Midbrain (tissue), 1 donor: ENCODE results near the gene CHCHD3.

Experiments
- DNase-seq: peaks from one replicate; lab custom pipeline; 2025; lab: John Stamatoyannopoulos, UW

Gene CHCHD3

DNA sequence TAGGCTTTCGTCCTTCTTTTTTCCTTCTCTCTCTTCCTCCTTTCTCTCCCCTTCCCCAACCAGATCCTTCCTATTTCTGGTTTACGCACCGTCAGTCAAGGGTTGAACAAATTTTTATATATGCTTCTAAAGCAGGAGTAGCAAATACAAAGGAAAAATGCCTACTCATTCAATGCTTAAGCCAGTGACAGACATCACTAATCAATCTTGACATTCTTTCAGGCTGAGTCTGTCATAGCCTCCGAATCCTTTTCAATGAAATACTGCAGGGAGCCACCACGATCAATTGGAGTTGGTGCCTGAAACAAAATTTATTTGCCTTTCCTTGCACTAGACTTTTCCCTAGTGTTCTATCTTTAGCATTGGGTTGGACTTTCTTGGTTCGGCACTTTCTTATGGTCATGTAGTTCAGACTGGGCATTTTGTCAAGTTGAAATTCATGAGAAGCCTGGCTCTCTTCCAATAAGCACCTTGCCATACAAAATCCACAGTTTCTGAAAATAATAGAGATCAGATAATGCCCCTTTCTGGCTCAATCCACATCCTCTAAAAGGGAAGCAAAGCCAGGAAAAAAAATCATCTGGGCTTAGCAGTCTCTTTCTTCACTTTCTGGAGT is 266.1 kb downstream of the CHCHD3 start:
- no peak for DNase-seq

DNA sequence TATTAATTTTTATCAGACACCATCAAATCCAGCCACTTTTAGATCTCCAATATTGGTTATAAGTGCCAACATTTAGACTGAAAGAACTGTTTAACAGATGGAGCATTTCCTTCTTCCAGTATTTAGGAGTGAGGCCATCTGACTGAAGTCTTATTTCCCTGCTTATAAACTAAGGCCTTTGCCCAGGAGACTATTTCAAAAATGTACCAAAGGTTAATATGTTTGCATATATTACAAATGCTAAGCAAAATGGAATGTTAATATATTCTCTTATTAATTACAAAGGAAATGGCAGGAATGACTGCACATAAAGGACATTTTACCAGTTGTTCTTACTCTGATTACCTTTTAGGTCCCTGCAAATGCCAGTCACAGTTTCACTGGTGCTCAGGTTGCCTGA is 266.8 kb downstream of the CHCHD3 start:
- no peak for DNase-seq

DNA sequence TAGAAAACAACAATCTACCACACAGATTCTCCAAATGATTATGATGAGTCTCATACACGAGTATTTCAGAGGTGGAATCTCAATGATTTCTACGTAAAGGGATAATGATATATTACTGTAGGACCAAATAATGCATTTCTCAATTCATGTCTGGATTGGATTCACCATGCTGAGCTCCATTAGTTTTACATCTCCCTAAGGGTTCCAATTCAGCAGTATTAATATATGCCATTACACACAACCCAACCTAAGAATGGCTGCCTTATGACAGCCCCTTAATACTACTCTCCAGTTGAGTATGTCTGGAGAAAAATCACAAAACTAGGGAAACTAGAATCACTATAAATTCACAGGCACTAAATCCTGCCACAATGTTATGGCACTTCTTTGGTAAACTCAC is 271.3 kb downstream of the CHCHD3 start:
- no peak for DNase-seq

DNA sequence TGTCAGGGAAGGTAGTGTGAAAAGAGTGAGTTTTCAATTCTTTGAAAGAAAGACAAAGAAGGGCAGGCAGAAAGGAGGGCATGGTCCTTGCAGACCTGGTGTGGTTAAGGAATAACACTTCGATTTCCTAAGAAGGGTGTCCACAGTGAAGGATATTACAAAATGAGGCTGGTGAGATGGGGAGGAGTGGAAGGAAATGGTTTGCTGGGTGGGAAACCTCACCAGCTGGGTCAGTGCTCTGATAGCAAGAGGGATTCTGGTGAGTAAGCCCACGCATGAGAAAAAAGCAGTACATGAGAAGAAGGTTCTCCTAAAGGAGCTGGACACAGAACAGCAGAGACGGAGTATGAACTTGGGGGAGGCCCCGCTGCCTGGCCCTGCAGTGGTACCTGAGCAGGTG is 275.1 kb downstream of the CHCHD3 start:
- DNase-seq: no peak

DNA sequence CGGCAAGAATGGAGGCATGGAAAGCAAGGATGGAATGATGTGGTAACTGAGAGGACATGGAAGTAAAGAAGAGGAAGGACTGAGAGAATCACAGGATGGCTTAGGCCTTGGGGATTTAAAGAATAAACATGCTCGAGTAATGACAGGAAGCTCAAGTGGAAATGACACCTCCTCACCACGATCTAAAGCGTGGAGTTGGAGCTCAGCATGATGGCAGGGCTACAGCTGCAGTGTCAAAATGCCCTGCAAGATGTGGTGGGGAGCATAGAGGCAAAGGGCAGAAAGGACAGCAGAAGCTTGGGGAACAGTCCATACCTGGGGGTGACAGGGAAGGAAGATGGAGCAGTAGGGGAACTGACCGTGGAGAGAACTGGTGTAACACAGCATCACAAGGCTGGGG is 276.1 kb downstream of the CHCHD3 start:
- no peak for DNase-seq

DNA sequence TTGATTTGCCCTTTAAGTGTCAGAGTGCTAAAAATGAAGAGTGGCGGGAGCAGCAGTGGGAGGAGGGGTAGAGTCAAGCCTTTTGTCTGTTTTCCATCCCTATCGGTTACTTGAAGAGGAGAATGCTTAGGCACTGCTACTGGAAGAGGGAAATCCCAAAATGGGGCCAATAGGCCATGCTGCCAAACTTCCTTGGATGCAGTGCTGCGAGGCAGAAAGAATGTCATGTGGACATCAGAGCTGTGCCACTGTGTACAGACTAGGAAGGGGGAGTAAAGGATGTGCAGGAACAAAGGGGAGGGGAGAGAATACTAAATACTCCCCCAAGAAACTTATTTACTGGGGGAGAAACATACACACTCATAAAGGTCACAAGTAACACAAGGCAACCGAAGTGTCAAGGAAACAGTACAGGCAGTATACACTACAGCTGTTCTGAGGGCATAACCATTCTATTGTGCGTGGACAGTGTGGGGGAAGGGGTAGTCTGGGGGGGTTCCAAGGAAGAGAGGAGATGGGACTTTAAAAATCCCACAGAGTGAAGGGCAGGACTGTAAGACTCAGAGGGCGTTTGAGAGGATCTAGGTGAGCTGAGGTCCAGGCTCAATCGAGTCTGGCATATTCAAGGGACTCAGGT is 276.9 kb downstream of the CHCHD3 start:
- no peak for DNase-seq

DNA sequence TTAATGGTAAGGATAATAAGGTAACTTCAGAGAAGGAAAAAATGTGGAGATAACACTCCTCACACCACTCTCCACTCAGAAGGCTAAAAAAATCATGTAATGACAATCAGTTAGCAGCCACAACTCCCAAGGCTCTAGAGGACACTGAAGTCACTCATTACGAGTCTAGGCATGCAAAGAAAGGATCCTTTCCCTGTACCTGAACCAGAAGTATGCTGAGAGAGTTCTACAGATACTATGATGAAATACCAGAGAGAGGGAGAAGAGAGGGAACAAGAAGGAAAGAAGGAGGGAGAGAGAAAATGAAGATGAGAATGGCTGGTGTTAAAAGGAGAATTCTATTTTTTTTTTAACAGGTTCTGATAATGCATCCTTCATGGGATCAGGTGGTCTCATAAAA is 281.4 kb downstream of the CHCHD3 start:
- no peak for DNase-seq

DNA sequence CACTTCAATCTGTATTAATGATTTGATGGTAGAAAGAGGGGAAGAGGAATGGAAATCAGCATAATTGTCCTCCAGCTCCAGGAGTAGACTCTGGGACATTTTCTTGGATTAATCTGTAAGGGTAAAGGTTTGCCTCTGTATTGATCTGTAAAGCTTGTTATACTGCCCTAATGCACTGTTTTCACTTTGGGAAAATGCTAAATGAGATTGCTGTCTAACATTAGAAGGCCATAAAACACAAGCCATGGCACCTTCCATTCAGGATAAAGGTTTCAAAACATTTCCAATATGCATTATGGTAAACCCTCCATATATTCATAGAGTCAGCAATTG is 282.8 kb downstream of the CHCHD3 start:
- no peak for DNase-seq

DNA sequence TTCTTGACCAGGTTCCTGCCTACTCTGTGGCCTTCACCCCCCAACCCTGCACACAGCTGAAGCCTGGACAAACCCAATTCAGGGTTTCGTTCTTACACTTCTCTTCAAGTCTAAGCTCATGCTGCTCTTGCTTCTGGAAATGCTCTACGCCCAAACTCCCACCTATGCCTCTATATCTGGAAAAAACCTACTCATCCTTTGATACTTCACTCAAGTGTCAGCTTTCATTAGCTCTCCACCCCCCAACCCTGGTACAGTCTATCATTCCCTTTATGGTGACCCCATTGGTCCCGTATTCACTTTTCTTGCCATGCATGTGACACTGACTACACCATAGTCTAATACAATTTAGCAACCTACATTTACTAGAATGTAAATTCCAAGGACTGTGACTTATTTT is 284.7 kb downstream of the CHCHD3 start:
- DNase-seq: no peak

DNA sequence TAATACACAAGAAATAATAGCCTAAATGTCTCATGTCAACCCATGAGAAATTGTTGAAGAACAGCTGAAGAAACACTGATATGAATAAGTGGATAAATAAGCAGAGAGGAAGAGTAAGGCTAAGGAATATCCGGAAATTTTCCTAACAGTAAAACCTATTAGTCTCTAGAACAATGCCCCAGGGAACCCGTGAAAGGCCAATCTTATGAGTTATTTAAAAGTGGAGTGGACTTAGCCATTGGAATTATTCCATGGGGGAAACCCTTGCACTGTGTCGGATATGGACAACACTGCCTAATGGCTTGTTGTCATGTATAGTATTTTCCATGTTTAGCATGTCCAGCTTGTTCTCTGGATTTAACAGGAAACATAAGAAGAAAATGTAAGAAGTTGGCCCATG is 288.4 kb downstream of the CHCHD3 start:
- DNase-seq: no peak

DNA sequence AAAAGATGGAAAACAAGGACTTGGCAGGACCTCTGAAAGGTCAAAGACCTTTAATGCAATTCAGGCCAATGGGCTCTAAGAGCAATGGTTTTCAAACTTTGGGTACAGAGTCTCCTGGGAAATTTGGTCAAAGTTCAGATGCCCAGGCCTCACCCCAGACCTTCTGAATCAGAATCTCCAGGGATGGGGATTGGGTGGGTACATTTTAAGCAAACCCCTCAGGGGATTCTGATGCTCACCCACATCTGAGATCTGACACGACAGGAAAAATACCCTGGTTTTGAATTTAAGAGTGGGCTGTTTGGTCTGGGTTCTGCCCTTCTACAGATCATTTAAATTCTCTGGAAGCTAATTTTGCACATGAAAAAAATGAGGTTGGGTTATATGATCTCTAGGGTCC is 290.9 kb downstream of the CHCHD3 start:
- DNase-seq: no peak

DNA sequence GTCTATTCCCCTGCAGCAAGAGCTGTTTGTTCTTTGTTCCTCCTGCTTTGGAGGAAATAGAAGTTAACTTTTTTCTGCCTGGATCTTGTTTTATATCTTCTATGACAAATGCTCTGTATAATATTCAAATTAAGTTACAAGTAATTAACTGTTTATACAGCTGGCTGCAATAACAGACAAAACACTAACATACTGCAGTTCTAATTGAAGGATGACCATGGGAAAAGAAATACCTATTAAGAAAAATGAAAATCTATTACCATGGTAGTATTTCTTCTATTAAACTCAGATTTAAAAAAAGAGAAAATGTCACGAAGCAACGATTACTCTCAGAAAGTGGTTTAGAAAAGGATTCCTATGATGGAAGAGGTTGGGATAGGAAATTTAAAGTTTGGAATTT is 291.8 kb downstream of the CHCHD3 start:
- no peak for DNase-seq

DNA sequence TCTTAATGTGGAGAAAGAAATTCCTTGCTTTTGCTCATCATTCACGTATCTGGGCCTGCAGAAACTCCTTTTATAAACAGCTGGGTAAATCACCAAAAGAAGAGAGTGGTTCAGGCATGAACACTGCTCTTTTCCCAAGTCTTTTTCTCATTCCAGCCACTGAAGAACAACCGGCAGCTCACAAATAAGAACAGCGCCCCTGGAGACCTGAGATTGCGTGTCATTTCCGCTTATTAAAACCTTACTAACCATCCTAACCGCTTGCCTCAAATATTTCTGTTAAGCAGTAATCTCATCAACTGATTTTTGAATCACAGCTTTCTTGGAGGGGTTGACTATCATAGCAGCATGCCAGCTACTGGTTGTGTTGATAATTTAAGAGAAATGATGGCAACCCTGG is 292.6 kb downstream of the CHCHD3 start:
- no peak for DNase-seq

DNA sequence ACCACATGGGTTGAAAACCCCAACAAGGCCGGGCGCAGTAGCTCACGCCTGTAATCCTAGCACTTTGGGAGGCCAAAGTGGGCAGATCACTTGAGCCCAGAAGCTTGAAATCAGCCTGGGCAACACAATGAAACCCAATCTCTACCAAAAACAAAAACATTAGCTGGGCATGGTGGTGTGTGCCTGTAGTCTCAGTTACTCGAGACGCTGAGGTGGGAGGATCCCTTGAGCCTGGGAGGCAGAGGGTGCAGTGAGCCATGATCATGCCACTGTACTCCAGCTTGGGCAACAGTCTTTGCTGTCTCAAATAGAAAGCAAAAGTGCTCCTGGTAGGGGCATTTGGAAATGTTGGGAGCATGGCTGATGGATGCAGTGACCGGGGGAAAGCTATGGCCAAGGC is 296.0 kb downstream of the CHCHD3 start:
- no peak for DNase-seq

DNA sequence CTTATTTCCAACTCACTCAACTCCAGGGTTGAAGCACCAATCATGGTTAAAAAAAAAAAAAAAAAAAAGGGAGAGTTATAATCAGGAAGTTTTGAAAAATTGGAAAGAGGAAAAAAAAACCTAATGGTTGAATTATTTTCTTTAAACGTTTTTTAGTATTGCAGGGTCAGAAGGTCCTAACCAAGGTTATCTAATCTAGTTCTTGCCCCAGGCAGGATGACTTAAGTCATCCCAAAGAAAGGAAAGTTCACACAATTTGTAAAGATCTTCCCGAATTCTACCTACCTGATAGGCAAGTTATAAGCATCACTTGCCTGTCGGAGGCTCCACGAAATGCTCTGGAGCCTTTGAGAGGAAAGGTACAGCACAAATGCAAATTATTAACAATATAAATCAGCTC is 297.5 kb downstream of the CHCHD3 start:
- no peak for DNase-seq

DNA sequence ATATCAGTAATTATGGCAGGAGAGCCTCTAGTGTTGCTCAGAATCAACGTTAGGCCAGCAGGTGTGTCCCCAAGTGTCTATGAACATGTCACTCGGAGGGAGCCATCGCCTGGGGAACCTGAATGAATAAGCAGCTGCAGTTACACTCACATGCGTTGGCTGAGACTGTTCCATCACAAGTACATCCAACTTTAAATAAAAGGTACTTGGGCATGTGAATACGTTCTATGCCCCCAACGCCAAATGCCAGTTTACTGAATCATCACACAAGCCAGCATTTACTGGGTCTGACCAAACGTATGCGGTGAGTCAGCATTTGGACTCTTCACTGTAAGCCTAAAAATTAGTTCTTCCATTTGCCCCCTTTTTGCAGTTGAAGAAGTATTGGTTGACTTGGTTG is 298.1 kb downstream of the CHCHD3 start:
- DNase-seq: no peak

DNA sequence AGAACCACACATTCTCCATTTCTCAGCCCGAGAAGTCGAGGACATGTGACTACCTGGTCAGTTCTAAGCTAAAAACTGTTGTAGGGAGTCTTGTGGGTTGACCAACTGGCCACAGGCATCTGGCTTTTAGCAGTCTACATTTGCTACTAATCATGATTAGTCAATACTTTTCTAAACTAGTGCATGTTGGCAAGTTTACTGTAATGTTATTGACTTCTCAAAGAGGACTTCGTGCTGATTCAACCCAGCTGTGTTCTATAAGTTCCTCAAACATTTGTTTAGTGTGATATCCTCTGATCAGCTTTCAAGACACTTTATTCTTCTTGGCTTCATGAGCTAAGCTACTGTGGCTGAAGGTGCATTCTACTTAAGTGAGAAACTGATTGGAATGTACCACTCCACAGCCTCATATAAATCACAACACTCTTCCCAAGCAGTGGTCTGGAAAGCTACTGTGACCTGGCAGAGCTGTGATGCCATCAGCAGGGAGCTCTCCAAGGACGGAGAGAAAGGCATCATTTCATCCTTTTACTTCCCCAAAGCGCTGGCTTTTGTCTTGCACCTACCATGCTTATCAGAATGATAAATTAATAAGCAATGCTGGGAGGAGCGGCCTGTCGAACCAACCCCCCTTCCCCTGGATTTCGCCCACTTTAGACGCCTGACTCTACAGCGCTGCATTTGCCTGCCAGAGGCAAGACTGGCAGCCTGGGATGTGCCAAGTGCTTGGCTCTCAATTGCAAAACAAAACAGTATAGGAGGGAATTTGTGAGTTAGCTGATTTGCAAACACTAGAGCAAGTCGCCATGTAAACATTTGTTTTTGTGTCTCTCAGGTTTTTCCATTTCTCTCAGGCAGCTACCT is 298.9 kb downstream of the CHCHD3 start:
- DNase-seq: no peak

DNA sequence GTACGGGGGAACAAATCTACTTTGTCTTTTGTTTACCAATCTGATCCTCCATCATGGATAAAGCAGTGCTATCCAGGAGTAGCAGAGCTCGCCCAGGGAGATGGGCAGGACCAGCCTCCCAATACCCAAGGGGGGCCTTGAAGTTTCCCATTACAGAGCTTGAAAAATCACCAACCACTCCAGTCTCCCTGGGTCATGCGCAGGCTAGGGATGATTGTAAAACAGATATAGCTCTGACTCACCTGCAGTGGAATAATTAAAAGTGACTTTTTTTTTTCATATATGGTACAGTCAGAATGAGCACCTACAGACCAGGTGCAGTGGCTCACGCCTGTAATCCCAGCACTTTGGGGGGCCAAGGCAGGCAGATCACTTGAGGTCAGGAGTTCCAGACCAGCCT is 301.1 kb downstream of the CHCHD3 start:
- no peak for DNase-seq

DNA sequence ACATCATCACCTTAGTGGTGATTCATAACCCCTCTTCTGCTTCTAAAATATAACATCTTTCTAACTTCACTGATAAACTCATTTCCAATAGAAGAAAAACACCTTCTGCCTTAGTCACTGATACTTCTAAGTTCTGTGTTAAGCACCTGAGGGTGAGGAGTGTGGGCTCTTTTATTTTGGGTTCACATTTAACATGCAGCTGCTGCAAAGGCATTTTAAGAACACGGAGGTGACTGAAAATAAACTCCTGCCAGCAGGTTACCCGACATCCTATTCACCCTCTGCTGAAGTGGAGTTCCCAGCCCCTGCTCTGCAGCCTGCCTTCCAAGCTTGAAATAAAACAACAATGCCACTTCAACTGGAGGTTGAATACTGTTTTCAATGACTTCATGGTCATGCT is 302.7 kb downstream of the CHCHD3 start:
- no peak for DNase-seq

DNA sequence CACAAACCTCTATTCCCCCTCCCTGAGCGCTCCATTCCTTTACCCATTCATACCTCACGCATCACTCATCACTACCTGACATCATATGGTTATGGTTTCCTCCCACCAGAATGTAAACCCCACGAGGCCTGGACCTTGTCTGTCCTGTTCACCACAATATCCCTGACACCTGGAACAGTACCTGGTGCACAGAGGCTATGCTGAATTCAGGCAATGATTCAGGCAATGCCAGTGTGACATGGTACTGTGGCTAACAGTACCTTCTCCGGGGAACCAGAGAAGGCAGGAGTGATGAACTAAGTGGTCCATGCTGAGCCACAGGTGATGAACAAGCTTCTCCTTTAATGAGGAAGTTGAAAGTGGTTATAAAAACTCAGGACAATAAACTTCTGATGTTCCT is 303.1 kb downstream of the CHCHD3 start:
- no peak for DNase-seq

DNA sequence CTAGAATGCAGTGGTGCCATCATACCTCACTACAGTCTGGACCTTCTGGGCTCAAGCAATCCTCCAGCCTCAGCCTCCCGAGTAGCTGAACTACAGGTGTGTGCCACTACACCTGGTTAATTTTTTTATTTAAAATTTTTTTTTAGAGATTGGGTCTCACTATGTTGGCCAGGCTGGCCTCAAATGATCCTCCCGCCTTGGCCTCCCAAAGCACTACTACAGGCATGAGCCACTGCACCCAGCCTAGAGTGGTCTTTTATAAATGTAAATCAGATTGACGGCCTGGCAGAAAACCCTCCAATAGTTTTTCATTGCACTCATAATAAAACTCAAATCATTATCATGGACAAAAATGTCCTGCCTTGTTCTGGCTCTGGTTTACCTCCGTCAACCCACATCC is 303.9 kb downstream of the CHCHD3 start:
- no peak for DNase-seq

DNA sequence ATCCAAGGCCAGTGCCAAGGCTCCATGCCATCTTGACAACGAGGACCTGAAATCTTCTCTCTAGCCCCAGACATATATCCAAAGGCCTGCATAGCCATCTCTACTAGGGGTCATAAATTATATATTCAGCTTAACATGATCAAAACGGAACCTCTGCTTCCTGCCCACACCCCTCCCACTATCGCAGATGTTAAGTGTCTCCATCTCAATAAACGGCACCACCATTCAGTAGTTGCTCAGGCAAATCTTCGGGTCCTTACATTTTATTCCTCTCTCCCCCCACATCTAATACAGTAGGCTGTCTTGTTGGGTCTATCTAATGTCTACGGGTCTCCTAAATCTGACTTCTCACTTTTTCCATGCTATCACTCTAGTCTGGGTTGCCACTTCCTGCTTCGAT is 304.5 kb downstream of the CHCHD3 start:
- DNase-seq: no peak

DNA sequence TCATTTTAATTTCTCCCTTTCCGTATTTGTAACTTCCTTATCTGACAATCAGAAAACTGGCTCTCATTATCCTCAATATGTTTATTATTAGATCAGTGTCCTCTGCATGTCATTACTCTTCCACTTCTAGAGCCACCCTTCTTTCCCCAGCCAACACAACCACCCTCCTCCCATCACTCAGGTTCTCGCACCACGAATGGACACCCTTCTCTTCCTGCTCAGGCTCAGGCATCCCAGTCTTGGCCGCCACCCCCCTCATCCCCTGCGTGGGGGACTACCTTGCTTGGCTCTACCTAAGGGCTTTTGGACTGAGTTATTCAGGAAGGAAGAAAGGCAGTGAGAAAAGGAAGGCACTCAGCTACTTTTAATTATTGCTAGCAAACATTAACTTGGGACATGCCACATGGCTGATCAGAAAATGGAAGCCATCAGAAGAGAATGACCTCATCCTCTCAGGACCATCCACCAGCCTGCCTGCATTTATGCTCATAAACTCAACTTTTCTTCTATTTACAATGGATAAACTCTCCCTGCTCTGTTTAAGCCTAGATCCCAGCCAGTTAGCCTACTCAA is 305.8 kb downstream of the CHCHD3 start:
- no peak for DNase-seq
